H1 (cell line): ENCODE results near the gene BOLA3.

Experiments used
- CEBPB ChIP-seq: IDR thresholded peaks from 2 replicates; pipeline ENCODE4 v1.6.1; 2012; ENCODE audit warnings: low read depth, low read length
- CTCF ChIP-seq, 3 experiments: IDR thresholded peaks; 1 replicate in 2 of 3; 2 replicates in 1 of 3; pipeline versions ENCODE4 v1.5.1 to v1.6.1; 2011; ENCODE audit warnings: low read length in 3 of 3, mild to moderate bottlenecking in 3 of 3, inconsistent platforms in 2 of 3, low read depth in 1 of 3, moderate library complexity in 1 of 3; ENCODE audit not compliant: insufficient read depth in 1 of 3; ENCODE audit errors: control extremely low read depth in 1 of 3
- EP300 ChIP-seq, 2 experiments: IDR thresholded peaks; 1 replicate in 1 of 2; 2 replicates in 1 of 2; pipeline ENCODE4 v1.6.1; 2011 to 2012; ENCODE audit warnings: low read depth in 2 of 2, low read length in 2 of 2, mild to moderate bottlenecking in 2 of 2, borderline replicate concordance in 1 of 2, inconsistent platforms in 1 of 2, moderate library complexity in 1 of 2
- GTF2F1 ChIP-seq: IDR thresholded peaks from 2 replicates; pipeline ENCODE4 v1.6.1; 2012; ENCODE audit warnings: low read depth, low read length, improper control_type of control experiment, borderline replicate concordance
- HDAC2 ChIP-seq, 2 experiments: fragments of 300-600 bp in 1 of 2; sonication (generic) in 1 of 2; IDR thresholded peaks; 2 replicates each; pipeline ENCODE4 v1.6.1; 2011 to 2012; ENCODE audit warnings: low read depth in 2 of 2, low read length in 2 of 2, mild to moderate bottlenecking in 2 of 2, moderate library complexity in 2 of 2, borderline replicate concordance in 1 of 2, inconsistent platforms in 1 of 2
- HDAC6 ChIP-seq: IDR thresholded peaks from one replicate; pipeline ENCODE4 v1.7.1; 2012; ENCODE audit warnings: low read depth, mild to moderate bottlenecking, inconsistent platforms, low read length, moderate library complexity
- POLR2A ChIP-seq, 2 experiments: IDR thresholded peaks; 1 replicate in 1 of 2; 2 replicates in 1 of 2; pipeline ENCODE4 v1.6.1; 2011; ENCODE audit warnings: low read depth in 2 of 2, low read length in 2 of 2, mild to moderate bottlenecking in 2 of 2; ENCODE audit errors: control extremely low read depth in 1 of 2
- POLR2AphosphoS5 ChIP-seq: IDR thresholded peaks from 2 replicates; pipeline ENCODE4 v1.6.1; 2011; ENCODE audit warnings: low read depth, low read length
- RAD21 ChIP-seq, 2 experiments: IDR thresholded peaks in 1 of 2; conservative IDR thresholded peaks in 1 of 2; 2 replicates each; pipeline ENCODE4 v1.6.1; 2011; ENCODE audit warnings: low read depth in 2 of 2, low read length in 2 of 2, improper control_type of control experiment in 1 of 2, inconsistent platforms in 1 of 2, mild to moderate bottlenecking in 1 of 2, moderate library complexity in 1 of 2
- RFX5 ChIP-seq: IDR thresholded peaks from 2 replicates; pipeline ENCODE4 v1.6.1; 2011; ENCODE audit warnings: low read depth, low read length, improper control_type of control experiment, borderline replicate concordance
- SIN3A ChIP-seq, 2 experiments: IDR thresholded peaks in 1 of 2; conservative IDR thresholded peaks in 1 of 2; 2 replicates each; pipeline ENCODE4 v1.6.1; 2011 to 2012; ENCODE audit warnings: low read length in 2 of 2, improper control_type of control experiment in 1 of 2, low read depth in 1 of 2, mild to moderate bottlenecking in 1 of 2
- SP4 ChIP-seq: IDR thresholded peaks from 2 replicates; pipeline ENCODE4 v1.6.1; 2012; ENCODE audit warnings: low read length, inconsistent platforms

GRCh38 chr2:74096052-74096451 is 51.7 kb downstream of the BOLA3 start:
- TF ChIP-seq POLR2A (IDR thresholded peaks at IDR 0.05; ENCODE audit: control extremely low read depth in 1 of 2, low read depth in 2 of 2, low read length in 2 of 2) (no peak), EP300 (IDR thresholded peaks at IDR 0.05; ENCODE audit: borderline replicate concordance in 1 of 2, low read depth in 2 of 2, low read length in 2 of 2) (no peak), GTF2F1 (no peak), SP4 (no peak), HDAC2 (IDR thresholded peaks at IDR 0.05; ENCODE audit: borderline replicate concordance in 1 of 2, low read depth in 2 of 2, low read length in 2 of 2) (no peak), CEBPB (no peak), CTCF (IDR thresholded peaks at IDR 0.05; ENCODE audit: control extremely low read depth in 1 of 3, insufficient read depth in 1 of 3, low read depth in 1 of 3, low read length in 3 of 3) (no peak), POLR2AphosphoS5 (no peak), RAD21 (IDR thresholded peaks at IDR 0.05 in 1 of 2, conservative IDR thresholded peaks at IDR 0.05 in 1 of 2; ENCODE audit: low read depth in 2 of 2, low read length in 2 of 2) (no peak), RFX5 (no peak), SIN3A (conservative IDR thresholded peaks at IDR 0.05 in 1 of 2, IDR thresholded peaks at IDR 0.05 in 1 of 2; ENCODE audit: low read depth in 1 of 2, low read length in 2 of 2) (no peak), HDAC6 (no peak)
